HG03460 (cell line): ENCODE results near the gene ESRRG.

Experiments
- ATAC-seq: cut with Tn5 transposase; IDR thresholded peaks from one replicate; pipeline ENCODE4 v1.9.1; 2021; ENCODE audit not compliant: unreplicated experiment

Gene ESRRG

DNA sequence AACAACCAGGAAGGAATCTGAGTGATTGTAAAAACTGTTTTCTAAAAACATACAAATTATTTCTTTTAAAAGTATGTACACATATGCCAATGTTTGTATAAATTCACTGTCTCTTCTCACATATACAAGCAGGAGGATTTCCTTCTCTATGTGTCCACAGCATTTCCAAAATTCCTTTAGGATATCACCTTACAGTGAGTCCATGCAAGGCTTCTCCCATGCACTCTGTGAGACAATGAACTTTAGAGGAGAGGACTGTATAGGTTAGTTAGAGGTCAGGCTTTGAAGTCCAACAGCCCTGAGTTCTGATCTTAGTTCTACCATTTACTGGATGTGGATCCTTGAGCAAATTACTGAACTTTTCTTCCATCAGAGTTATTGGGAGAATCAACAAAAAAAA lies 265.9 kb downstream of the ESRRG start:
- no peak for ATAC-seq

DNA sequence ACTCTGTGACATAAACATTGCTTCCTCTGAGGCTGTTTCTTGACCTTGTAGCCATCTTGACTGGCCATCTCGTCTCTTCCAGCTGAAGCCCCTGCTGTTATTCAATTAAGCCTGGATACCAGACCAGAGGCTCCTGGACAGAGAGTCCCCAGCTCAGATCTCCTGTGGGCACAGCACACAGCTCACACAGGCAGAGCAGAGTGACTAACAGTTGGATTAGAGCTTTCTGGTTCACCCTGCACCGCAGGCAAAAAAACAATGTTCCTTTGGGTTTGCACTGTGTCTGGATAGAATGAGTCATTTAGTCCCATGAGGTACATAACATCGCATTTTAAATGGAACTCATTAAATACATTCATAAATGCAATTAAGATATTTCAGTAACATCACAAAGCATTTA lies 266.5 kb downstream of the ESRRG start:
- no peak for ATAC-seq

DNA sequence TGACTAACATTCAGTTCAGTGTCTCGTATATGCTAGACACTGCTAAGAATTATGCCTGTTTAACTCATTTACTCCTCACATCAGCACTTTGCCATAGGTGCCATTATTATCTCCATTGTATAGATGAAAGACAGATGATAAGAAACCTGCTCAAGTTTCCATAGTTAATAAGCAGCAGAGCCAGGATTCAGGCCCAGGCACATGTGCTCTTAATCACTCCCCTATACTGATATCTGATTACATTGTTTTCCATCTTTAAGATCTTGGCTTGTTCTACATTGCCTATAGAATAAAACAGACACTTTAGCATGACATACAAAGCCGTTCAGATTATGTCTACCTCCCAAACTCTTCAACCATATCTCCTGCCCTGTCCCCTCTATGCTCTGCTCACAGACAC lies 269.5 kb downstream of the ESRRG start:
- ATAC-seq, result no peak
